Vagina (tissue), 2 donors: ENCODE data around the gene ADAMTSL1. TPM values are rescaled to one million over a fixed set of nuclear protein-coding genes. Genes with fewer than 3 reads are reported as not detected.
A peak's percentile ranks its signal among the peaks of the same experiment; 100 is the strongest.

Experiments used
- DNase-seq, 2 donors: peaks; one replicate each; pipeline ENCODE4 v3.0.0-alpha.2; 2017; ENCODE audit errors: extremely low spot score in 2 of 2
- H3K27ac ChIP-seq: fragments of 200-600 bp; sonication (generic); one replicate; pipeline ENCODE4 v1.5.1; 2019
- H3K27me3 ChIP-seq: fragments of 200-600 bp; sonication (generic); one replicate; pipeline ENCODE4 v1.5.1; 2019
- H3K36me3 ChIP-seq, 2 donors: fragments of 200-600 bp; sonication (generic); one replicate each; pipeline ENCODE4 v1.5.1; 2017 to 2019
- H3K4me1 ChIP-seq: fragments of 200-600 bp; sonication (generic); one replicate; pipeline ENCODE4 v1.5.1; 2019
- H3K4me3 ChIP-seq, 2 donors: fragments of 200-600 bp; sonication (generic); 1 replicate in 1 of 2; 2 replicates in 1 of 2; pipeline ENCODE4 v1.5.1; 2016 to 2019
- H3K9me3 ChIP-seq: fragments of 200-600 bp; sonication (generic); one replicate; pipeline ENCODE4 v1.5.1; 2019
- POLR2A ChIP-seq, 2 donors: fragments of 450-650 bp; IDR thresholded peaks; one replicate each; pipeline ENCODE4 v1.6.1; 2017; ENCODE audit warnings: antibody characterized with exemption in 2 of 2, mild to moderate bottlenecking in 2 of 2, moderate library complexity in 2 of 2
- POLR2AphosphoS5 ChIP-seq, 2 donors: sonication (generic); formaldehyde crosslinking; IDR thresholded peaks; one replicate each; pipeline ENCODE4 v1.9.0; 2017; ENCODE audit warnings: antibody characterized with exemption in 2 of 2, mild to moderate bottlenecking in 2 of 2, low read depth in 1 of 2; ENCODE audit not compliant: insufficient read depth in 1 of 2
- intact Hi-C: fragments of 100-400 bp; cut with DNase I; formaldehyde crosslinking; loops from one replicate; pipeline ENCODE4 v1.15.1; 2023
- total RNA-seq: library from RNA; depleted of rRNA; stranded (reverse); fragments of >200 nt; gene quantifications from one replicate; pipeline ENCODE4 v1.2.3, GENCODE V29; 2016
- TF ChIP-seq, protein P1 (sequence below), 3 experiments: fragments of 450-650 bp in 2 of 3; fragments of 200-600 bp in 1 of 3; sonication (generic) in 1 of 3; IDR thresholded peaks; one replicate each; pipeline ENCODE4 v1.5.1; 2017 to 2019; ENCODE audit warnings: antibody characterized with exemption in 3 of 3, mild to moderate bottlenecking in 2 of 3, moderate library complexity in 2 of 3

ADAMTSL1 gene
- total RNA-seq, 1 donor from 2014 or later = 8.1 TPM

DNA sequence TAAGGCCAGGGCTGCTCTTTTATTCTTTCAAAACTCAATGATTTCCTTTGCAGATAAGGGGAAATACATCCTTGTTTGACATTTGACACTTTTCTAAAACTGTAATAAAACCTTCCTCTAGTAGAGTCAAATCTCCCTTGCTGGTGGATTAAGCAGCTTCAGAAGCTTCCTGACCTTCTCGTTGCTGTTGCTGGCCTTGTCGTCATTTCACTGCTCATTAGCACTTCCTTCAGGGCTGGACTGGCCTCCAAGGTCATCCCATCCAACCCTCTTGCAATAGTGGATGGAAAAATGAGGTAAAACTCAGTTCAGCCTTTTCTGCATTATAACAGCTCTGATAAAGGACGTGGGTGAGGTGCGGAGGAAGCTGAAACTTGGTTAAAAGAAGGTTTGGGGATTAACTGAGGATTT lies 1.1 kb upstream of the ADAMTSL1 start:
- intact Hi-C loops = no loop called here
- Histone ChIP-seq H3K4me3 (no peak overlapping the region), H3K27ac (no peak overlapping the region), H3K36me3 (no peaks in the 10 kb centered on the region), H3K4me1 (peaks cover 18% of the 10 kb centered on the region), H3K9me3 (no peaks in the 10 kb centered on the region), H3K27me3 (no peaks in the 10 kb centered on the region)
- no peak for DNase-seq
- TF ChIP-seq POLR2A (IDR thresholded peaks at IDR 0.05) (no peak), POLR2AphosphoS5 (IDR thresholded peaks at IDR 0.05; ENCODE audit: insufficient read depth in 1 of 2, low read depth in 1 of 2) (no peak)
- TF ChIP-seq, protein P1, sequence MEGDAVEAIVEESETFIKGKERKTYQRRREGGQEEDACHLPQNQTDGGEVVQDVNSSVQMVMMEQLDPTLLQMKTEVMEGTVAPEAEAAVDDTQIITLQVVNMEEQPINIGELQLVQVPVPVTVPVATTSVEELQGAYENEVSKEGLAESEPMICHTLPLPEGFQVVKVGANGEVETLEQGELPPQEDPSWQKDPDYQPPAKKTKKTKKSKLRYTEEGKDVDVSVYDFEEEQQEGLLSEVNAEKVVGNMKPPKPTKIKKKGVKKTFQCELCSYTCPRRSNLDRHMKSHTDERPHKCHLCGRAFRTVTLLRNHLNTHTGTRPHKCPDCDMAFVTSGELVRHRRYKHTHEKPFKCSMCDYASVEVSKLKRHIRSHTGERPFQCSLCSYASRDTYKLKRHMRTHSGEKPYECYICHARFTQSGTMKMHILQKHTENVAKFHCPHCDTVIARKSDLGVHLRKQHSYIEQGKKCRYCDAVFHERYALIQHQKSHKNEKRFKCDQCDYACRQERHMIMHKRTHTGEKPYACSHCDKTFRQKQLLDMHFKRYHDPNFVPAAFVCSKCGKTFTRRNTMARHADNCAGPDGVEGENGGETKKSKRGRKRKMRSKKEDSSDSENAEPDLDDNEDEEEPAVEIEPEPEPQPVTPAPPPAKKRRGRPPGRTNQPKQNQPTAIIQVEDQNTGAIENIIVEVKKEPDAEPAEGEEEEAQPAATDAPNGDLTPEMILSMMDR (IDR thresholded peaks at IDR 0.05) = no peak

- H3K4me3 ChIP-seq = peak overlapping the region; percentile 34 to 45
- TF ChIP-seq POLR2A (IDR thresholded peaks at IDR 0.05) (no peak), POLR2AphosphoS5 (IDR thresholded peaks at IDR 0.05; ENCODE audit: insufficient read depth in 1 of 2, low read depth in 1 of 2) (no peak)
- TF ChIP-seq, protein P1 (IDR thresholded peaks at IDR 0.05) = no peak
- no peak overlapping the region for H3K27ac ChIP-seq
- H3K27me3 ChIP-seq = no peaks in the 10 kb centered on the region
- intact Hi-C loops = no loop called here
- H3K36me3 ChIP-seq = no peaks in the 10 kb centered on the region
- DNase-seq = no peak
- peaks cover 18% of the 10 kb centered on the region for H3K4me1 ChIP-seq
- no peaks in the 10 kb centered on the region for H3K9me3 ChIP-seq
Measured at GRCh38 chr9:18474783-18475182, 830 bp downstream of the ADAMTSL1 start.

DNA sequence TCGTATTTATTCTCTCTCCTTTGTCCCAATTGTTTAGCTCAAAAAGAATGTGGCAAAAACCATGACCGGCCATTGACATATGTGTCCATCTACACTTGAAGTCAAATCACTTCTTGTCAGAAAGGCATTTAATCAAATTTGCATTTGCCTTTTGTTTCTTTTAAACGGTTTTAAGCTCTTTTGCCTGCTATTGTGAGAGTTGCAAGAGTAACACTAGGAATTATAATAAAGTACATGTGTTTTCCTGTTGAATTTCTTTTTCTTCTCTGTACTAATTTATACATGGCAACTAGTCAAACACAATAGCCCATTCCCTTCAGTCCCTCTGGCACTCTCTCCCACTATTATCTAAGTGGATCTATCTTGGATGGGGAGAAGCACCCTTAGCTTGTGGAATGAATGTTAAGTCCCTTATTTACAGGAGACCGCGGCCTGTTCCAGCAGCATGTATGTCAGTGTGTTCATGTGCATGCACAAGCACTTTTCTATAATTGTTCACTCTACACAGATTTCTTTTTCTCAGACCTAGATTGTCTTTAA lies 3.2 kb downstream of the ADAMTSL1 start:
- Histone ChIP-seq H3K27me3 (no peaks in the 10 kb centered on the region), H3K4me3 (no peak overlapping the region), H3K9me3 (no peaks in the 10 kb centered on the region), H3K4me1 (peaks cover 18% of the 10 kb centered on the region), H3K36me3 (no peaks in the 10 kb centered on the region), H3K27ac (no peak overlapping the region)
- no peak for DNase-seq
- no peak for TF ChIP-seq POLR2A (IDR thresholded peaks at IDR 0.05)
- TF ChIP-seq, protein P1 (IDR thresholded peaks at IDR 0.05) = no peak
- TF ChIP-seq POLR2AphosphoS5 (IDR thresholded peaks at IDR 0.05; ENCODE audit: insufficient read depth in 1 of 2, low read depth in 1 of 2) = no peak
- intact Hi-C loops = no loop called here

DNA sequence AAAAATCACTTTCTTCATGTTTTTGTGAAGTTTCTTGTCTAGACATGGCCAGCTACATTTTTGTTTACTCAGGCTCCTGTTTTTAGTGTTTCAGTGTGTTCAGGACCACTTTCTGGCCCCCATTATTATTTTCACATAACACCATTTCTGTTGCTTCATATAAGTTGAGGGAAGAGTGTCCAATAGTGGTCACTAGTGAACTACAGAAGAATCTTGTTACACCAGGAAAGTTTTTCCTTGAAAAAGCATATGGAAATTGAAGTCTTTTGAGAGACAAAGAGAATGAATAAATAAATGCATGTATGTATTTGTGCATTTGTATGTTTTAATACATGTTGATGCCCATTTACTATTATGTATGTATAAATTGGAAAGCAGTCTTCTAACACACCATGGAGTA lies 3.8 kb downstream of the ADAMTSL1 start:
- H3K27ac ChIP-seq = no peak overlapping the region
- no peak for TF ChIP-seq POLR2AphosphoS5 (IDR thresholded peaks at IDR 0.05; ENCODE audit: insufficient read depth in 1 of 2, low read depth in 1 of 2)
- TF ChIP-seq, protein P1 (IDR thresholded peaks at IDR 0.05) = no peak
- TF ChIP-seq POLR2A (IDR thresholded peaks at IDR 0.05) = no peak
- no peaks in the 10 kb centered on the region for H3K27me3 ChIP-seq
- no peaks in the 10 kb centered on the region for H3K9me3 ChIP-seq
- no peak overlapping the region for H3K4me3 ChIP-seq
- intact Hi-C loops = no loop called here
- no peaks in the 10 kb centered on the region for H3K36me3 ChIP-seq
- no peak for DNase-seq
- peaks cover 15% of the 10 kb centered on the region for H3K4me1 ChIP-seq

DNA sequence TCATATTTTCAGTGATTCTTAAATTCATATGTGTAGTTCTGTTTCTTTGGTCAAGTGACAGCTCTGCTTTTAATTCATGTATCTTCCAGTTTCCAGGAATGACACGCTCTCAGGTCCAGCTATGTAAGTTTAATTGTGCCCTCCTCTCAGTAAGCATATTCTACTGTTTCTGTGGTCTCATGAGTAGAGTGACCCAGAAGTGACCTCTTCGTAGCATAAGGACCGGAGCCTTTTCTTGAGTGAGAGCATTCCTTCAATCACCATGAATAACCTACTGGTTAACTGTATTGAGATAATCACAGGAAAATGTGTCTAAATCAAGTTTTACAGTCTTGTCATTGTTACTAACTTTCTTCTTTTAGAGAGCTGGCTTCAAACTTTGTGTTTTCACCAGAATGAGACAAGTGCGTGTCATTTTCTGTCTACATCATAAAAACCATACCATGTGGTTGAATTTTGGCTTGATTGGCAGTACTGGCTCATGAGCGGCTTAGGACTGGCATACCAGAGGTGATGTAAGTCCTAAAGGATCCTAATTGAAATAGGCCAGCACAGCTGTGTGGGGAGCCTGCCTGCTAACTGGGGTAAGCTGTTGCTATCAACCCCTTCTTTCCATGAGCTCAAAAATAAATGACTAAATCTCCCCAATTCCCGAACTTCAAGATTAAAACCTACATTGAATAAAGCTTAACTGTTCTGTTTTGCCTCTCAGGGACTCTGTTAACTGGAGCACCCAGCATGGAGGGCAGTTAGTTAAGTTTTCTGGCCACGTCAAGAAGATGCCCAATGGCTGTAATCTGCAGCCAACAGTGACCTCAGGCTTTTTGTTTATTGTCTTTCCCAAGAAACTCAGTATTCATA lies 4.8 kb downstream of the ADAMTSL1 start:
- peaks cover 5% of the 10 kb centered on the region for H3K4me1 ChIP-seq
- no peaks in the 10 kb centered on the region for H3K36me3 ChIP-seq
- no peak for DNase-seq
- no peak overlapping the region for H3K4me3 ChIP-seq
- H3K9me3 ChIP-seq = no peaks in the 10 kb centered on the region
- no peaks in the 10 kb centered on the region for H3K27me3 ChIP-seq
- H3K27ac ChIP-seq = no peak overlapping the region
- TF ChIP-seq POLR2AphosphoS5 (IDR thresholded peaks at IDR 0.05; ENCODE audit: insufficient read depth in 1 of 2, low read depth in 1 of 2) (no peak), POLR2A (IDR thresholded peaks at IDR 0.05) (no peak)
- TF ChIP-seq, protein P1 (IDR thresholded peaks at IDR 0.05) = no peak
- intact Hi-C loops = no loop called here
